ENCODE data around the gene ADAMTS5.

ADAMTS5 gene

DNA sequence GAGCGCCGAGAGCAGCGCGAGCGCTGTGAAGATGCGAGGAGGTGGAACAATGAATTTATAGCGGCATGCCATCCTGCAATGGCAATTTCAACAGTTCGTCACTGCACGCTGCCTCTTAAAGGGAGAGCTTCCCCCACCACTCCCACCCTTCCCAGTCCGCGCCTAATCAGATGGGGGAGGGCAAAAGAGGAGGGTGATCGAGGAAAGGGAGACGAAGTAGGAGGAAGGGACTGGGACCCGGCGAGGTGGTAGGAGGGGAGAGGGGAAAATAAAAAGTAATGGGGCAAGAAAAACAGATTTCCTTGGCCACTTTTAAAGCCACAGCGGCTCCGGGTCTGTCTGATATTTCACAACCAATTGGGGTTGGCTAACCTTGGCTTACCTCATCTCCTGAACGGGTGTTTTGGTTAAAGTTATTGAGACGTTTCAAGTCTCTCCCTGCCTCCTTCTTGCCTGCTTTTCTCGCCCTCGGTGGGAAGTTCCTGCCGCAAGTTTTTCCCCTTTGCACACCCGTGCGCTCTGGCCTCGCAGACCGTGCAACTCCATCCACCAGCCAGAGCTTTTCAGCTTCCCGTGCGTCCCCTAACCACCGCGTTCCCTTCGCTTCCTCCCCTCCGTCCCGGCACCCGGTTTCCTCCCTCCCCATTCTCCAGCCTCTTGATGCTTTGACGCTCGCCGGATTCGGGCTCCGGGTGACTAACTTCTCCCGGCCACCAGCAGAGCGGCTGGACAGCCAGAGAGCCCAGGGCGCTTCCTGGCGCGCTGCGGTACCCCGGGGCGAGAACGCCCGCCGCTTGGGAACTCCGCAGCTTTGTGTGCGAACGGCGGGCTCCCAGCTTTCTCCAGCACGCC lies at the start of gene ADAMTS5:
TSS of gene ADAMTS5 (minus strand) at position 27 of the 852 bp plus-strand sequence. CDS start 697 bp downstream, outside the sequence.
- DNase-seq: no peak

DNA sequence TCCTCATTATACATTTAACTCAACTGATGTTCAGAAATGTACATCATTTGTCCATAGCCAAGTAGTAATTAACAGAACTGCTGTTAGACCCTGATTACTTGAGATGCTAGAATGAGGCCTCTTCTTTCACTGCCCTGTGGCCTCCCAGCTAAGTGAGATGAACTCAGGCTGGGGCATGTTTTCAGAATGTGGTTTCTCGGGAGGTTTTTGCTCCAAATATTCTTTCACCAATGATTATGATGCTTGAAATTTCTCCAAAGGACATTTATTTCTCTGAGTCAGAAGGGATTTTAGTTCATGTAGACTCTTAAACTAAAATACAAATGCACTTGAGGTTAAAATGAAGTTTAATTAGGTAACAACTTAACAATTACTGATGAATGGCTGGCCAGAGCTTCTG lies 34.6 kb upstream of the ADAMTS5 start:
- DNase-seq: no peak

DNA sequence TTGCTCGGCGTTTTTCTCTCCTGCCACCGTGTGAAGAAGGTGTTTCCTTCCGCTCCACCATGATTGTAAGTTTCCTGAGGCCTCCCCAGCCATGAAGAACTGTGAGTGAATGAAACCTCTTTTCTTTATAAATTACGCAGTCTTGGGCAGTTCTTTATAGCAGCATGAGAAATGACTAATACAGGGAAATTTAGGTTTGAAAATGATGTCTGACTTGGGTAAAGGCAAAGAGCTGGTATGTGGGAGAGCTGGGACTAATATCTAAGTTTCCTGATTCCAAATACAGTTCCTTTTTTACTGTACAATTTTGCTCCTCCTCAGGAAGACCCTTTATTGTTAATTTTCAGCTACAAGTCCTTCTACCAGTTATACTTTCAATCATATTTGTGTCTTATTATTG lies 16.7 kb upstream of the ADAMTS5 start:
- no peak for DNase-seq

DNA sequence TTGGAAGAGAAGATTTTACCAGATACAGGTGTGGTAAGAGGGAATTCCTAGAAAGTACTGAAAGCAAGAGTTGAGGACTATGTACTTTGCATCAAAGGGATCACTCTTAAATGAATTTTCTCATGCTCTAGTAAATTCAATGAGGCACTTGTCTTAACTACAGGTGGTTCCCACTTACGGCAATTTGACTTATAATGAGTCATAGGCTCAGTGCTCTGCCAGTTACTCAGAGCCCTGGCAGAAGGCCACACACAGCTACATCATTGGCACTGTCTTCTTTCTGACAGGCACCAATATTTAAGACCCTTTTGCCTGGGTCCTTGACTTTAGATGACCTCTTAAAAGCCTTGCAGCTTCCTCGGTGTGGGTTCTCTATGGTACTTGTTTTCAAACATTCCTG lies 15.9 kb upstream of the ADAMTS5 start:
- DNase-seq: no peak

DNA sequence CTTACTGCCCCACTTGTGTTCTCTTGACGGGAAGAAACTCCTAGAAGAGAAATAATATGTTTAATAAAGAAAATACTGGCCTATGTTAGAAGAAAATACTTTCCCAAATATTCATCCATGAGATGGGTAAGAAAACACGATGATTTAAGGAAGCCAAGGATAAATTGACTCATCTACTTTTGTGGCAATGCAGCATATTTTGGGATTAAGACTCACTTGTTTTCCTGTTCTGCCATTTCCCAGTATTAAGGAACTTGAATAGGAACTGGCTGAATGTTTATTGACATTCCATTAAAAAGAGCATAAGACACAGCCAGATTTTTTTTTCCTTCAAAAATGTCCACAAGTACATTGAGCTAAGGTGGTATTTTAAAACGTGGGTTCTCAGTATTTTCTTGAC lies 10.9 kb upstream of the ADAMTS5 start:
- no peak for DNase-seq

DNA sequence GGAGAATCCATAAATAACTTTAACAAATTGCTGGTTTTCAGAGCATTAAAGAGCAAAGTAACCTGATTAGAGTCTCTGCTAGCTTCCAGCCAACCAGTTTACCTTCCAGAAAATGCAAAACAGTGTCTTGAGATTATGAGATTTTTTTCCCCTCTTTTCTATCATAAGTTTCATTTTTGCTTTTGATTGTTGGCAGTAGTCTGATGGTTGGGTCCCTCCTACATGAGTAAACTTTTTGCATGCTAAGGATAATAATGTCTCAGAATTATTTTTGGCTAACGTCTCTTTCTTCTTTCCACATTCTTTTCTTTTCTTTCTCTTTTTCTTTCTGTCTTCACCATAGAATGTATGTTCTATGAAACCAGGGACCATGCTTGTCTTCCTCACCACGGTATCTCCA lies 6.3 kb upstream of the ADAMTS5 start:
- no peak for DNase-seq

DNA sequence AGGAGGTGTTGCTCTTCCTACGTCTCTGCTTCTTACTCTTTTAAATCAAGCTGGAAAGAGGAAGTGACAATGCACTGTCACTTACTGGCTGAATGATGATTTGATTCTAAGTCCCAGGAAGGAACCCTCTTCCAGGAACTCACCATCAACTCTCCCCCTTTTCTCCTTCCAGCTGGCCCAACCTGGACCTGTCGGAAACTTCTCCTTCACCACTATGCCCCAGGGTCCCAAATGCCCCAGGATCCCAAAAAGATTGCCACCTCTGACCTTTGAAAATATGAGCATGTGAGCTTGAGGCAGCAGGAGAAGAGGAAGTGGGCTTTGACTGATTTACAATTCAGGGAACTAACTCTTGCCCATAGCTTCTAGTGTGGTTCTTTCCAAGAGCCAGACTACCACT lies 5.3 kb upstream of the ADAMTS5 start:
- no peak for DNase-seq

DNA sequence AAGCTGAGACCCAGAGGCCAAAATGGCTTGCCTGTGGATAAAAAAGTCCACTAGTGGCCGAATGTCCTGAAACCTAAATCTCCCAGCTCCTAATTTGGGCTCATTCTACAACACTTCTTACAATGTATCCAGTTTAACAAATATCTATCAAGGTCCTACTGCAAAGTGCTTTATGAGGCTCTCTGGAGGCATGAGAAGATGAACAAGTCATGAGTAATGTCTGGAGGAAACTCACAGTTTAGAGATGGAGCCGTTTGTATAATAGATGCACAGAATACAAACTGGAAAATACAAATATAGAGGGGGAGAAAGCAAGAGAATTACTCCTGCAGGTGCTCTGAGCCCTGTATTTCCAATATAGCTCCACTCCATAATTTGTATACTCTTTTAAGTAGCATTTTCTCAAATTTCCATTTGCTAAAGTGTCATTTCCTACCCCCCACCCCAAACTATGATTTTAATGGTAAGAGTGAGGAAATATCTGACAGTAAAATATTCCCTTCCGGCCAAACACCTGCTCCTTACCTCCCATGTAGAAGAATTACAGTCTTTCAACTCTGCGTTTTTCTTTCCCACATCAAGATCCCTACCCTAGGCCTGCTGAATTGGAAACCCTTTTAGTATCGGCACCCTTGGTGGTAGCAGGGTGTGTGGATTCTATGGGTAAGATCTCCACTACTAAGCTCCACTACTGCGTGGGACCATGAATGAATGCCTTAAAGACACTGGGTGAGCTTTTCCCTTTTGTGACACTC lies 3.3 kb upstream of the ADAMTS5 start:
- no peak for DNase-seq

DNA sequence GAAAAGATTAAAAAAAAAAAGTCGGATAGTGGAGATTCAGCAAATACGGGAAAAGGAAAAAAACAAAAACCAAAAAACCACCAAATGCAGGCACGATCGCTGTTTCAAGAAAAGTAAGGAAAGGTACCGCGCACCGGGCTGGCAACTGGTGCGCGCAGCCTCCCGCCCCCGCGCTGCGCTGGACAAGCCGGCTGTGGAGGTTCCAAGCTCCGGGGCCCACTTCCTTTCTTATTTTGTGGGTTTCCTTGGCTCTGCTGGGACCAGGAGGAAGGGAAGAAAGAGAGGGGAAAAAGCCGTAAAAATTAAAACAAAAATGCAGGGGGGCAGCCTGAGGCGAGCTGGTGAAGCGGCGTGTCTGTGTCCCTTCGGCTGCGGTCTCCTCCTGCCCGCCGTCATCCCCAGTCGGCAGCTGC lies 233 bp downstream of the ADAMTS5 start:
- DNase-seq: no peak

DNA sequence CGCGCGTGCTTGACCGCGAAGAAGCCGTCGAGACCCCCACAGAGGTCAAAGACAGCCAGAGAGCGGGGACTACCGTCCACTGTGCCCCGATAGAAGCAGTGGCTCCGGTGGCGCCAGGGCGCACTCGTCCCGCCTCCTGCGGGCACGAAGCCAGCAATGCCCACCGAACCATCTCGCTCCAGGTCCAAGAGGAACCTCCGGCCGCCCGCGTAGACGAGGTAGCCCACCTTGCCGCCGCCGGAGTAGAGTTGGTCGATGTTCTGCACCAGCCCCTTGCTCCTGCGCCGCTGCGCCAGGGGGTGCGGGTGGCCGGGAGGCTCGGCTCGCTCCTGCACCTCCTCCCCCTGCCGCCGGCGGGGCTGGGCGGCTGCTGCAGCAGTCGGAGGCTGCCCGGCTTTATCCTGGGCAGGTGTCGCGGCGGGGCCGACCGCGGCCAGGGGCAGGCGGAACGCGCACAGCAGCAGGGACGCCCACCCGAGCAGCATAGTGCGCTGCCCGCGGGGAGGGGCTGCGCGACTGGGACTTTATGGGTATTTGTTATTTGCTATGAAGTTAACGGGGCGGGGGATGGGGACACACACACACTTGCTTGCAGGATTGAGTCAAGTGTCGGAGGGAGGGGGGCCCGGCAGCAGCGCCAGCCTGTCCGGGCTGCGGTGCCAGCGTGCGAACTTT lies 844 bp downstream of the ADAMTS5 start:
- DNase-seq: no peak

DNA sequence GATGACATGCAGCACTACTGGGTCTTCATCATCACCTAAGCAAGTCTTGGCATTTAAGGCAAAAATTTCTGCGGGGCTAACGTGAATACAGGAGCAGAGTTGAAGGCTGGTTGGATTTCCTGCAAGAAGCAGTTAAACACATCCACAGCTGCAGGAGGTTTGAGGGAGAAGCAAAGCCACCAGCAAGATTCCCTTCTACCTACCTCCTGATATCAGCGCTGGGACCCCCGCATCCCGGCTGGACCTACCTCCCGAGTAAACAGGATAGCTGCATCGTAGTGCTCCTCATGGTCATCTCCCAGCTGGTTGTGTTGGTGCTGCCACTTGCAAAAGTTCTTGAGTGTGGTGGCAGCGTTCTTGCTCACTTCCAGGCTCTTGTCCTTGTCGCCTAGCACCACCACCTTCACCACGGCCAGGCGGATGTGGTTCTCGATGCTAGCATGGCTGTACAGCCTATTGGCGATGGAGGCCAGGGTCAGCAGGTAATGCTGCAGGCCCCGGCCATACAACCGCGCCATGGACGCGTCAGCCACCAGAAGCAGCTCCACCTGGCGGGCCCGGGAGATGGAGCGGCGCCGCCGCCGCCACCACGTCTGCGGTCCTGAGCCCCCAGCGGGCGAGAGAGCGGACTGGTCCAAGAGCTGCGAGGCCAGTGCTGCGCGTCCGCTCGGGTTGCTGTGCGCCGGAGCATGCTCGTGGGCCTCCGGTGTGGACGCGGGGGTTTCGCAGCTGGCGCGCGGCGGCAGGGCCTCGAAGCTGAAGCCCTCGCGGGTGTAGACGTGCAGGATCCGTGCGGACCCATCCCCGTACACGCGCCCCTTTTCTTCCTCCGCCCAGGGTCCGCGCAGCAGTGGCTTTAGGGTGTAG lies 1.6 kb downstream of the ADAMTS5 start:
- no peak for DNase-seq

DNA sequence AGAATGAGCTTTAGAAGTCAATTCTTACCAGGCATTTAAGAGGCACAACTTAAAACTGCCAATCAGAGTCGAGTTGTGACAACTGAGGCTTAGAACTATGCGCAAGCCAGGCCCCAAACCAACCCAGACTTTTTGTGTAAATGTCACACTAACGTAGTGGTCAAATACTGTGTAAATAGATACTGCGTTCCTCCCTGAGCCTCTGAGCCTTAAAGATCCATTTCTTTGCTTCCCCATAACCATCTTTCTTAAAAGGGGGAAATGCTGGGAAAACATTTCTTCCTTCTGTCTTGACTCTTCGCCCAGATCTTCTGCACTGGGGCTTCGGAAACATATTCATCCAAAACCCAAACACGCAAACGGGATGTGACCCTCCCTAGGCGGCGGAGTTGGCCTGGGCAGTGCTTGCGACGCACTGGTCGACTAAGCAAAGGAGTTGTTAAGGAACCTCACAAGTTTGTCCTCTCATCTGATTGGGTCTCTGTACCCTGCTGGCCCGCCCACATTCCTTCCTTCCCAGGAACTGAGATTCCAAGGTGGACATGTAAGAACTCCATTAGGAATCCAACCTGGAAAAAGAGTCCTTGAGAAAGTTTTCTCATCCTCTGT lies 2.6 kb downstream of the ADAMTS5 start:
- no peak for DNase-seq

DNA sequence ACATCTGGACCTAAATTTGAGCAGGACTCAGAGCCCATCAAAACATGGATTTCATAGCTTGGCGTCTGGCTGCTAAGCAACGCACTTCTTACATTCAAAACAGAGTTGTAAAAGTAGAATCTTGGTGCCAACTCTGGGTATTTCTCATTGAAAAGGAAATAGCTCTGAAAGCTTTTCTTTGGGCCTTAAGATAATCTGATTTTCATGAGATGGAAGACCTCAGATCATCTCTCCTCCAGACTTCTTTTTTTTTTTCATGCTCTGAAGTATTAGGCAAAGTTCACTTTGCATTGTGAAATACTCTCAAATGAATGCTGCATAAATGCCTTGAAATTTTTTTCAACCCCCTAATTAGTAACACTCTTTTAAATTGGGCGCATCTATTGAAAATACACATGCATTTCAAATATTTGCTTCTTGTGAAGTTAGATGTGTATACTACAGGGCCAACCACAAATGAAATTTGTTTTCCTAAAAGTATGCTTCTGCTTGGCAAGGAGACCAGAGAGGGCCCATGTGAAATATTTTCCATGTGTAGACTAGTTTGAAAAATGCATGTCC lies 4.2 kb downstream of the ADAMTS5 start:
- no peak for DNase-seq

DNA sequence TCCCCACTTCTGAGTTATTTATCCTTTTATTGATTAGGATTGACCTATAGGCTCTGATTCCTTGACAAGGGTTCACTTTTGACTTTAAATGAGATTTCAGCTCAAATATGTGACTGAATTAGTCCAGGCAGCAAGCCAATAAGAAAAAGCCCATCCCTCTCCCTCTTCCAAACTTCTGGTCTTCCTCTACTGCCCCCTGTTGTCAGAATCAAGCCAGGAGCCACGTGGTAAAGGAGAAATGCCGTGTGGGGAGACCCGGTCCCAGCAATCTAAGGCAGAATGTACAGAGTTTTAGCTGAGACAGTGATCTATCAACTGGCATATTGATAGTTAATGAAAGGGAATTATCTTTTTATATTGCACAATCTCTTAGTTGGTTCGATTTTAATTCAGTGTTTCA lies 5.2 kb downstream of the ADAMTS5 start:
- DNase-seq: no peak

DNA sequence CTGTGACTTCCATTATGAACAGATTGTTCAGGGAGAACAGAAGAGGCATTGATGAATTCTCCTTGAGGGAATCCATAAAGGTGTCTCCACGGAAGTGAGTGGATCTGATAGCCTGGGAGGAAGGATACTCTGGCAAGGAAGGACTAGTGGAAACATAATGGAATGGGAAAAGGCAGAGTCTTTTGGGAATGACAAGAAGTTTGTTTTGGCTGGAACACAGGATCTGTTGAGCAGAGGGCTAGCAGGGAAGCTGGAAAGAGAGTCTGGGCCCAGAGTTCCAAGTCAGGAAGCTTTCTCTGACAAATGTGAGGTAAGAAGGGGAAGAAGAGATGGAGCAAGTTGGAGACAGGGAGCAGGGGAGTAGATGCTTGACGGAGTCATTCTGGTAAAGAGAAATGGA lies 8.1 kb downstream of the ADAMTS5 start:
- DNase-seq: no peak

DNA sequence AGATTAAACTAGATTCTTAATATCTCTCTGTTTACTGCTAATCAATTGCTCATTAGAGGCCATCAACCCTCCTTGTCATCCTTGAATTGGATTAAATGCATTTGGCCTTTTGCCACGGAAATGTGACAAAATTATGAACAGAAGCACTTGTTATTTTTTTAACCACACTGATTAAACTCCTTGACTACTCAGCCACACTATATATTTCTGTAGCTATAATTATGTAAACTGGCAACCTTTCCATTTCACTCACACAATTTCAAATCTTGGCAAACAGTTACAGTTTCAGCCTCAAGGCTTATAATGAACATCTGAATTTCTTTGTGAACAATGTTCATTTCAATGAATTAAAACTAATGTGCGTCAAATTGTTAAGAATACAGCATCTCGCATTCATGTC lies 10.1 kb downstream of the ADAMTS5 start:
- no peak for DNase-seq

DNA sequence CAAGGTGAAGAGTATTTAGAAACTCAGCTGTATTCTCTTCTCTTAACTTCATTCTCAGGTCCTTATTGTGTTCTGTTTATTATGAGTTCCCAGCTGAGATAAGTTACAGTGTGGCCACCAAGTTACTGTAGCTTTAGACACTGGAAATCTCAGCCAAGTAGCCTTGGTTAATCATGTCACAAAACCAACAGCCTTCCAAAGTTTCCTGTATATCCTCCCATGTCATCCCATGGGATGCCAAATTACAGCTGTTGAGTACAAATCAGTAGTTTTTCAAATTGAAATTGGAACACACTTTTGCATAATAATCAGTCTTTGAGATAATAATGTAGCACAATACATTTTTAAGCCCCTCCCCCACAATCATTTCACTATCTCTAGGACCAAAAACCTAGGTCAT lies 10.7 kb downstream of the ADAMTS5 start:
- DNase-seq: no peak

DNA sequence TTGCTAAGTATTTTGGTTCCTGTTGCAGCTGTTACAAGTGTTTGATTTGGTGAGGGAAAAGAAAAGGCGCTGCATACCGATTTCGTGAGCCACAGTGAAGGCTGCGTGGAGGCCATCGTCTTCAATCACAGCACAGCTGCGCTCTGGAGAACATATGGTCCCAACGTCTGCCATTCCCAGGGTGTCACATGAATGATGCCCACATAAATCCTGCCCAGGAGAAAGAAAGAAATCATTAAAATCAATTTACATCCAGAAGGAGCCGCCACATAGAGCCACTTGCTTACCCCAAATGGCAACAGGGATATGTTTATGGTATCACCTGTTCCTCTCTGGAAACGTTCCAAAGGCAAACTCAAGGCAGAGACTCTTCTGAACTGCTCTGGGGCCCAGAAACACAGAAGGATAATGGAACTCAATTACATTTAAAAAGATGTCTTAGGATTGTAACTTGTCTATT lies 12.2 kb downstream of the ADAMTS5 start:
- no peak for DNase-seq

DNA sequence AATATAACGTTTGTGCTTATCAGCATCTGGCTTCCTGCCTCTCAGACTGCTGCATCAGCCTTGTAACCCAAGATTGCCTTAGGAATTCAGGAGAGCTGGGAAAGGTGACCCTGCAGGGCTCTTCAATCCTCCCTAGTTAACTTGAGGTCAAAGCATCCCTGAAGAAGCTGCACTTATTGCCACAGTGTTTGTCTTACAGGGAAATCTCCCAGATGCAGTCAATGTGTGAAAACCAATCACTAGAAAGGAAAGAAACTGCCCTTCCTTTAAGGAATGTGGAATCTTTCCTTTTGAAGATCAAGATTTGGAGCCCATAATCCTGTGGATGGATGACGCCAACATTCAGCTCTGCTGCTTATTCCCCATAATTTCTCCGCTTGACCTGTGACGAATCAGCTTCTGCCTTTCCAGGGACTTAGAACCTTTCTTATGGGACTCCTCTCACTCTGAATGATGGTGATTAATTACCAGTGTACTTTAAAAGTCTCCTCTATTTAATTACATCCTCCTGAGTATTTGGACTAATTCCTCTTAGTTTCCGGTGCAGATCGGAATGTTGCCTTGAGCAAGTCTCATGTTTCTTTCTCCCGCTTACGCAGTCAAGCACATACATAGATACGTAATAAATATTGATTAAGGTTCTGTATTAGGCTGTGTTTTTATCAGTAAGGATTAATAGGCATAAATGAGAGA lies 14.4 kb downstream of the ADAMTS5 start:
- no peak for DNase-seq

DNA sequence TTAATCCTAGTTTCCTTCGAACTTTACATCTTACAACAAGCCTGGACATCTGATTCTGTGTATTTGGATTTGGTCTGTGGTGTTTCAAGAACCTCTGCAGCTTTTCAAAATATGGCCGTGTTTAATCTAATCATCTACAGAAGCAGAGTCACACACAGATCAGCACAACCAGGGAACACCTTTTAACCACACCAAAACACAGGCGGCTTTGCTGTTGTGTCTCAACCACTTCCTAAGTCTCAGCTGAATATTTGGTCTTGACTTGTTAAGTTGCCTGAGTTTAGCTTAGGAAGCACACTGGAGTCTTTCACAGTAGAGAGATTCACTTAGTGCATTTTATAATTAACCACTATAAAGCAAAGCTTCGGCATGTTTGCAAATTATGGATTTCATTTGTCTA lies 17.1 kb downstream of the ADAMTS5 start:
- no peak for DNase-seq

DNA sequence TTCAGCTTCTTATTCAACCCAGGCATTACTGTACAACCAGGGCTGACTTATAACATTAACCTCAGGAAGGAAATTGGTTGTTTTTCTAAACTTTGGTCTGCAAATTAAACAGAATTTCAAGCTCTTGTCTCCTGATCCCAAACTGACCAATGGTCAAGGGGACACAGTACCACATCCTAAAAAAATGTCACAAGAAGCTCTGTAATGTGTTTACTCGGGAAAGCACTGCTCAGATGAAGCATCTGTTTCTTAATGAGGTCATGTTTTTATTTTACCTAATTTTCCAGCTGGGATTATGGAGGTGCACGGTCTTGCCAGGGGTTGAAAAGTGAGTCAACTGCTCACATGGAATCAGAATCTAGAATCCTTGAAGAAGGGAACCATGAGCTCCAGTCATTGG lies 18.7 kb downstream of the ADAMTS5 start:
- no peak for DNase-seq

Data from activated CD8-positive, alpha-beta memory T cell treated with anti-CD3 and anti-CD28 coated beads for 24 hours (primary cell).